Amygdala (tissue), 56 donors: ENCODE measurements around the gene CBARP.
A peak's percentile ranks its signal among the peaks of the same experiment; 100 is the strongest.

Experiments used
- DNase-seq, 56 donors: peaks; one replicate each; lab custom pipeline; 2025; lab: John Stamatoyannopoulos, UW

The CBARP gene

DNA sequence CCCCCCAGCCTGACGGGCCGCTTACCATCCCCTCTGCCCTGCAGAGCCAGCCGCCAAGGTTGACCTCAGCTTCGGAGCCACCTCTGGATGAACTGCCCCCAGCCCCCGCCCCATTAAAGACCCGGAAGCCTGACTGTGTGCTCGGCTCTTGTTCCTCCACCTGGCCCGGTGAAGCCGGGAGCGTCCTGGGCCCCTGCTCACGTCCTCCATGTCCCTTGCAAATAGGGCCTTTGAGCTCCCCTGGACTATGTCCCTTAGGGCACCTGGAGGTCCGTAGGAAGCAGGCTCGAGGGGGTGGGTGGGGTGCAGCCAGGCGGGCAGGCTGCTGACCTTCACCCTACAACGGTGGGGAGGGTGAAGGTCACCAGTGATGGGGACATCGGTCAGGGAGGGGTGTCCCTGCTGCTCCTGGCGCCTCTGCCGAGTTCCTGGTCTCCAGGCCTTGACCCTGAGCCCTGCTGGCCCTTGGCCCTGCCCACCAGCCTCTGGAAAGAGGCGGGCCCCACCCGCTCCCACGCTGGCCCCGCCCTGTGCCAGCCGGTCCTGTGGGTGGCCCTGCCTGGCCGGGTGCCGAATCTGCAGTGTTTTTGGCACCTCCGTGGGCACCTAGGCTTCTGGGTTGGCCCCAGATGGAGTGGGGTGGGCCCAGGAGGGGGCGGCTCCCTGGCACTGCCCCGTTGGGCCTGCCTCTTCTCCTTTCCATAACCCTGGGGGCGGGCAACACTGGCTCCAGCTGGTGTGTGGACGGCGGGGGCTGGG lies 7.1 kb upstream of the CBARP start:
- DNase-seq: peak in 16 of 56 donors; percentile 20 to 75 (median 38)

DNA sequence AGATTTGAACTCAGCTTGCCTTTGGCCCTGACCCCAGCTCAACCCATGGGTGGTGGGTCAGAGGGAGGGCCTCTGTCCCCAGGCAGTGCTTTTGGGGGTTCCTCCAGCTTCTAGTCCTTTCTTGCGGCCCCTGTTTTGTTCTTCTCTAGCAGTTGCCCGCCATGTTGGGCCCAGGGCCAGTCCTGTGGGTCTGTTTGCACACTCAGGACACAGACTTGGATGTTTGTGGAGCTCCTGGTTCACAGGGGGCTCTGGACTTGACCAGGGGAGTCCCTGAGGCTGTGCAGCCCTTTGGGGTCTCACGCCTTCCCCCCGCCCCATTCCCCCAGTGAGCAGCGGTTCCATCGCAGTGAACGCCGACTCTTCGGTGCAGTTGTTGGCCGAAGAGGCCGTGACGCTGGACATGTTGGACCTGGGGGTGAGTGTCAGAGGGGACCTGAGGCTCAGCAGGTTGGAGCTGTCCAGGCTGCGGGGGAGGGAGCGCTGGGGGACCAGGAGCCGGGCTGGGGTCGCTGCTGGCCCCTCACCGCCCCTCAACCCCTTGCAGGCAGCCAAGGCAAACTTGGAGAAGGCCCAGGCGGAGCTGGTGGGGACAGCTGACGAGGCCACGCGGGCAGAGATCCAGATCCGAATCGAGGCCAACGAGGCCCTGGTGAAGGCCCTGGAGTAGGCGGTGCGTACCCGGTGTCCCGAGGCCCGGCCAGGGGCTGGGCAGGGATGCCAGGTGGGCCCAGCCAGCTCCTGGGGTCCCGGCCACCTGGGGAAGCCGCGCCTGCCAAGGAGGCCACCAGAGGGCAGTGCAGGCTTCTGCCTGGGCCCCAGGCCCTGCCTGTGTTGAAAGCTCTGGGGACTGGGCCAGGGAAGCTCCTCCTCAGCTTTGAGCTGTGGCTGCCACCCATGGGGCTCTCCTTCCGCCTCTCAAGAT lies 6.2 kb upstream of the CBARP start:
- peak in 54 of 56 donors; percentile 19 to 92 (median 75) for DNase-seq

GRCh38 chr19:1241417-1242095 lies 3.8 kb upstream of the CBARP start, which contains the start of gene ATP5F1D:
ATP5F1D (plus strand) TSS chr19:1241751; CDS start chr19:1241851, 100 bp downstream.
- peak in 55 of 56 donors; percentile 62 to 95 (median 85) for DNase-seq

GRCh38 chr19:1240925-1241324 lies 3.1 kb upstream of the CBARP start:
- no peak for DNase-seq

- peak in 55 of 56 donors; percentile 42 to 94 (median 77) for DNase-seq
Observed at GRCh38 chr19:1239796-1240737, 2.3 kb upstream of the CBARP start.

- peak in 1 of 56 donors; percentile 39 for DNase-seq
Observed at GRCh38 chr19:1239420-1239795, 1.6 kb upstream of the CBARP start.

DNA sequence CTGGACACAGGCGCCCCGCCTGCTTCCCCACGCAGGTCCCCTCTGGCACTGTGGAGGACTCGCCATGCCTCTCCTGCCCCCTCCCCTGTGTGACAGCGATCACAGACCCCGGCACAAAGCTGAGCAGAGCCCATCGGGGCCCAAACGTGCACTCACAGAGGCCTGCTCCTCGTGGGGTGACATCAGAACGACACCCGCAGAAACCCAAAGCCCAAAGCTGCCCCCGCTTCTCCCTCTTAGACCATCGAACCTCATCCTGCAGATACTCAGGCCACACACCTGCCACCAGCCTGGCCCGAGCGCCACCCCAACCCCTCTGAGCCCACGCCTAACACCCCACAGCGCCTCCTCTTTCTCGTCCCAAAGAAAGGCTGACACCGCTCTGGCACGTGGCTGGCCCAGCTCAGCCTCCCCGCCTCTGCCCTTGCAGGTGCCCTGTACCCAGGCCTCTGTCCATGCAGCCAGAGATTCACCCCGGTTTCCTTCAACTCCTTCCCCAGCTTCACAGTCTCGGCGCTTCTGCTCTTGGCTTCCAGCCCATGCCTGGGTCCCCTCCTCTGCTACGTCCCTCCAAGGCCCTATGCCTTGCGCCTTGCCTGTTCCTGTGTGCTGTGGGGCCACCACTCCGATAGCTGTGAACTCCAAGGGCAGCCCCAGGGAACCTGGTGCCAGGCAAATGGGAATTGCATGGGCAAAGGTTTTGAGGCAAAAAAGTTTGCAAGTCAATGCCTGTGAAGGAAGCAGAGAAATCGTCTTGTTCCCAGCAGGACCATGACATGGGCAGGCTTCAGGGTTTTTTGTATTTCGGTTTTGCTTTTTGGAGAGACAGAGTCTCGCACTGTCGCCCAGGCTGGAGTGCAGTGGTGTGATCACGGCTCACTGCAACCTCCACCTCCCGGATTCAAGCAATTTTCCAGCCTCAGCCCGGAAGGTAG lies 831 bp upstream of the CBARP start:
- peak in 10 of 56 donors; percentile 14 to 53 (median 34) for DNase-seq

DNA sequence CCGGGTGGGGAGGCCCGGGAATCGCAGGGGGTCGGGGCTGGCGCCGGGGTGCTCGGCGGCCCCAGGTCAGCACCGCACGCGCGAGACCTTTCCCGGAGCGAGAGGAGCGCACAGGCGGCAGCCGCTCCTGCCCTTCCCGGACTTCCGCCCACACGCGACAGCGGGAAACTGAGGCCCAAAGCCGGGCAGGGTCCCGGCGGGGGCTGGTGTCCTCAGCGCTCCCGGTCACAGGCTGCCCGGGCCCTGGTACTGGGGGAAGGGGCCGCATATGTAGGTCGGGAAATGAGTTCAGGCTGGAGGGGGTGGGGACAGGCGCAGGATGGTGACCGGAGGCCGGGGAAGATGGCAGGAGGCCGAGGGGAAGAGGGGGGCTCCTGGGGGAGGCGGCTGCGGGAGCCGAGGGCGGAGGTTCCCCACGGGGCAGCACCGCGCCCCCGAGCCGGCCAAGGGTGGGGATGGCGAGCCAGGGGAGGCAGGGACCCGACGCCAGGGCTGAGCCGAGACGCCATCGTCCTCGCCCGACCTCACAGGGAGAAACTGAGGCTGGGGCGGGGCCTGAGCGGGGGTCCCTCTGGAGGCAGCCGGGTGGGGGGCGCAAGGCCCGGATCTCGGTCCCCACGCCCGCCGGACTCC lies 662 bp downstream of the CBARP start:
- peak in 22 of 56 donors; percentile 13 to 60 (median 31) for DNase-seq

DNA sequence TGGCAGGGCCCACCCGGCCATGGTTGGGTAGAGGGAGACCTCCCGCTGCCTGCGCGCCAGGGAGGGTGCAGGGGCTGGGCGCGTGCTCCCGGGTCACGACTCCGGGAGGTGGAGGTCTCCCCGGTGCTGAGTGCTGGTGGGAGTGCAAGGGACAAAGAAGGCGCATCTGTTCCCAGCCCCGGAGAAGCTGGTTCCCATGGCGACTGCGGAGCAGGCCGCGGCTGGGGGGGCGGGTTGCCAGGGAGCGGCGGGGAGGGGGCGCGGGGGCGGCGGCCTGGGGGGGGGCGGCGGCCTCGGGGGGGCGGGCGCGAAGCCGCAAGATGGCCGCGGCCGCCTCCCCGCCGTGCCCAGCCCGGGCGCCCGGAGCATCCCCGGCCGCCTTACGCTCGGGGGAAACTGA lies 1.2 kb downstream of the CBARP start:
- DNase-seq: peak in 19 of 56 donors; percentile 18 to 51 (median 35)

DNA sequence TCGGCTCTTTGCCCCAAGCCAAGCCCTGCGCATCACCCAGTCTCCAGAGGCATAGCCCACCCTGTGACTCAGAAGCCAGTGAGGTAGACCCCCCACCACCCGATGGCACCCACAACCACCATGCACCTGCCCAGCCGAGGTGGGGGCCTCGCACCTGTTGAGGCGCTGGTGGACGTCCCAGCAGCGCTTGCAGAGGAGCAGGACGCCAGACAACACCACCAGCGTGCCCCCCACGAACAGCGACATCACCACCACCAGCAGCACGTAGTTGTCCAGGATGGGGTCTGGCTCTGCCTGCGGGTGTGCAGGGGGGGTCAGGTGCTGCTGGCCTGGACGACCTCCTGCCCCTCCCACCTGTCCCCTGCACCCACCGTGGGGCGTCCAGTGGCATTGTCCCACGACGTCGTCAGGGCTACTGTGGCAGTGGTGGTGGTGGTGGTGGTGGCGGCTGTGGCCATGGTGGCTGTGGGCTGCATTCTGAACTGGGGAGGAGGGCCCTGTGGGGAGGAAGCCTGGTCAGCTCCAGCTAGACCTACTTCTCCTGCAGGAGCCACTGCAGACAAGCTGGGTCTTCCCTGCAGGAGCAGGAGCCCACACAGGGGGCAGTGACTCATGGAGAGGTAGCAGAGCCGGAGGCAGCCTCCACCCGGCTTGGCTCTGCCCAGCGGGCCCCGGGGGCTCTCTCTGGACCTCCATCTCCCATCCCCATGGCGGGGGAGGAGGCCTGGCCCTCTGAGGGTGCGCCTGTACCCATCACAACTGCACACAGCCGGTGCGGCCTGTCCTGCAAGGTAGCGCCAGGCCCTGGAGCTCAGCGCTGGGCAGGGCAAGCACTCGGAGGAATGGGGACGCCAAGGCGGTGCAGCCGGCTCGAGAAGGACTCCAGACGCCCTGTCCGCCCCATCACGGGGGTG lies 1.9 kb downstream of the CBARP start:
- peak in 1 of 56 donors; percentile 37 for DNase-seq

- DNase-seq: no peak
Observed at GRCh38 chr19:1234955-1235380, 2.8 kb downstream of the CBARP start.

- no peak for DNase-seq
Observed at GRCh38 chr19:1234051-1234954, 3.5 kb downstream of the CBARP start.

DNA sequence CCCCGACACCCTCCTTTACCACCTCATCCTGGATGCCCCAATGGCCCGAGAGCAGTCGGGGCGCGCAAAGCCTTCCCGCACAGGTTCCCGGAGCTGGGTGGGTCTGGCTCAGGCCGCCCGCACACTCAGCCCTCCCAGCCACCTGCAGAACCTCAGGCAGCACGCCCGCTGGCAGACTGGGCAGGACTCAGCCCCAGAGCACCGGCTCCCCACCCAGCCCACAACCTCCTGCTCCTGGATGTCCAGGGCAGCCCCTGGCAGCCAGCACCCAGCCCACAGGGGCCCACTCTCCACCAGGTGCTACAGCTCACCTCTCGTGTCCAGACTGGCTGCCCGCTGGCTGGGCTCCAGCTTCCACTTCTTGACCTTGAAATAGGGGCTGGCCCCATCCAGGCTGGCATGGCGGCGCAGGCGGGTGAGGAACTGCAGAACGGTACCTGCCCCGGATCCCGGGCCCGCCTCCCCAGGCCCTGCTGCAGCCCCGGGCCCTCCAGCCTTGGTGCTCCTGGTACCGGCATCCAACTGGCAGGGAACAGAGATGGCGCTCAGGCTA lies 4.6 kb downstream of the CBARP start:
- DNase-seq: no peak

DNA sequence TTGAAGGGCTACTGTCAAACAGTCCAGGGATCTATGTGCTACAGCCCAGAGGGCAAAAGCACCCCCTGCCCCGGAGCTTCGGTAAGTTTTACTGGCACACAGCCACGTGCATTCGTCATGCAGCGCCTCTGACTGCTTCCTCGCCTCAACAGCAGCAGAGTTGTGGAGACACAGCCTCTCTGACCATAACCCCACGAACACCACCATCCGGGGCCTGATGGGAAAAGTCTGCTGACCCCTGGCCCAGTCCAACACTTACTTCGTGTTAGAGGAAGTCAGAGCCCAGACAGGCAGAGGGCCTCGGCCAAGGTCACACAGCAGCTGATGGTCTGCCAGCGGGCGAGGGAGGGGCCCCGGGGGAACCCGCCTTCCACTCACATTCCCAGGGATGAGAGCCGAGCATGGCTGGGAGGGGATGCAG lies 5.1 kb downstream of the CBARP start:
- DNase-seq: no peak
